GM12878 (cell line): Measurements from ENCODE around the gene MAGED4B. TPM values are rescaled to one million over a fixed set of nuclear protein-coding genes. Genes with fewer than 3 reads are reported as not detected.

ENCODE experiments used
- ATAC-seq: fragments of 200-7000 bp; cut with Tn5 transposase; 3 replicates; pipeline ENCODE4 v1.9.1; 2020; ENCODE audit warnings: mild to moderate bottlenecking, moderate library complexity
- BruUV-seq: library from RNA; stranded (reverse); fragments of 400-500 nt; replicated peaks from 2 replicates; lab custom pipeline; 2021; lab: Mats Ljungman, UMichigan
- CTCF ChIA-PET: fragments of 300-600 bp; sonication (Branson Sonifier 250); formaldehyde crosslinking; extraction: SDS; loops from one replicate; lab custom pipeline; 2021; ENCODE audit warnings: inconsistent platforms; lab: Yijun Ruan, JAX
- POLR2A ChIA-PET: fragments of 350-600 bp; formaldehyde crosslinking; extraction: SDS; loops from one replicate; lab custom pipeline; 2021; ENCODE audit warnings: inconsistent platforms; lab: Charles Lee
- RAD21 ChIA-PET: fragments of 300-600 bp; sonication (Branson Sonifier 250); formaldehyde crosslinking; loops from one replicate; lab custom pipeline; 2023; ENCODE audit warnings: antibody characterized with exemption; ENCODE audit not compliant: unreplicated experiment; lab: Charles Lee
- SMC1A ChIA-PET: fragments of 300-600 bp; sonication (Branson Sonifier 250); formaldehyde crosslinking; loops from one replicate; lab custom pipeline; 2023; ENCODE audit not compliant: unreplicated experiment, uncharacterized antibody; lab: Charles Lee
- DNase-seq: peaks from one replicate; pipeline ENCODE4 v3.0.0-alpha.2; 2011; ENCODE audit warnings: low read depth, low spot score
- FAIRE-seq: peaks from 3 replicates; lab custom pipeline; 2011; peaks lifted over from hg19 to GRCh38; lab: Jason Lieb, UNC
- H2AFZ ChIP-seq: 2 replicates; pipeline ENCODE4 v1.6.0; 2011; ENCODE audit warnings: low read depth, low read length, control low read depth; ENCODE audit not compliant: control insufficient read depth
- H3K27ac ChIP-seq: 2 replicates; pipeline ENCODE4 v1.5.1; 2011; ENCODE audit warnings: control low read depth; ENCODE audit not compliant: control insufficient read depth, insufficient read depth
- H3K27me3 ChIP-seq, 2 experiments: replicated peaks in 1 of 2; 2 replicates each; pipeline versions ENCODE4 v1.6.0 to v1.6.1; 2011; ENCODE audit warnings: low read length in 1 of 2; ENCODE audit not compliant: control insufficient read depth in 2 of 2, insufficient read depth in 2 of 2
- H3K36me3 ChIP-seq, 2 experiments: 2 replicates each; pipeline ENCODE4 v1.5.1; 2011; ENCODE audit warnings: low read length in 1 of 2; ENCODE audit not compliant: control insufficient read depth in 2 of 2, insufficient read depth in 2 of 2
- H3K4me1 ChIP-seq: 2 replicates; pipeline ENCODE4 v1.6.1; 2011; ENCODE audit warnings: mild to moderate bottlenecking, low read length, moderate library complexity, mixed read lengths; ENCODE audit not compliant: control insufficient read depth, insufficient read depth
- H3K4me2 ChIP-seq: 2 replicates; pipeline ENCODE4 v1.6.0; 2011; ENCODE audit warnings: control low read depth; ENCODE audit not compliant: control insufficient read depth, insufficient read depth
- H3K4me3 ChIP-seq: fragments of 200-600 bp; sonication (generic); 2 replicates; pipeline ENCODE4 v1.5.1; 2016
- H3K79me2 ChIP-seq: 2 replicates; pipeline ENCODE4 v1.6.0; 2011; ENCODE audit warnings: low read length; ENCODE audit not compliant: control insufficient read depth, insufficient read depth
- H3K9ac ChIP-seq: 2 replicates; pipeline ENCODE4 v1.8.0; 2011; ENCODE audit warnings: low read length, control low read depth, mixed read lengths; ENCODE audit not compliant: control insufficient read depth, insufficient read depth
- H3K9me3 ChIP-seq: replicated peaks from 3 replicates; pipeline ENCODE4 v1.5.1; 2011; ENCODE audit warnings: mild to moderate bottlenecking, low read length; ENCODE audit not compliant: control insufficient read depth, insufficient read depth
- H4K20me1 ChIP-seq: 2 replicates; pipeline ENCODE4 v1.6.0; 2011; ENCODE audit not compliant: control insufficient read depth, insufficient read depth
- HDAC2 ChIP-seq: fragments of 200-600 bp; sonication (generic); IDR thresholded peaks from 2 replicates; pipeline ENCODE4 v1.6.1; 2017
- PAX8 ChIP-seq: fragments of 450-650 bp; IDR thresholded peaks from 2 replicates; pipeline ENCODE4 v1.6.1; 2017; ENCODE audit warnings: mild to moderate bottlenecking, moderate library complexity
- SMAD1 ChIP-seq: fragments of 450-650 bp; IDR thresholded peaks from 2 replicates; pipeline ENCODE4 v1.6.1; 2018; ENCODE audit warnings: mild to moderate bottlenecking, low read depth; ENCODE audit not compliant: partially characterized antibody
- TCF12 ChIP-seq: IDR thresholded peaks from 2 replicates; pipeline ENCODE4 v1.6.1; 2011; ENCODE audit warnings: low read depth, mild to moderate bottlenecking, low read length
- WGBS: methylation state at CpG from one replicate; pipeline ENCODE4 v1.1.6; 2016; ENCODE audit warnings: low lambda C conversion rate; ENCODE audit not compliant: insufficient replicate concordance, insufficient coverage; ENCODE audit errors: missing lambda C conversion rate; 5-methylcytosine and 5-hydroxymethylcytosine counted together
- in situ Hi-C: fragments of 300-500 bp; cut with MboI; formaldehyde crosslinking; loops from 9 replicates; pipeline ENCODE4 v1.14.3; 2018; ENCODE audit warnings: mixed read lengths
- intact Hi-C: fragments of 100-400 bp; cut with micrococcal nuclease; formaldehyde crosslinking; loops from one replicate; pipeline ENCODE4 v1.14.2; 2022; ENCODE audit not compliant: unreplicated experiment
- polyA plus RNA-seq, 11 experiments: library from polyadenylated mRNA; depleted of rRNA in 4 of 11; unstranded in 6 of 11; stranded (reverse) in 5 of 11; fragments of >200 nt; fragmentation: Nextera tagmentation in 4 of 11; fragmentation: Illumina TruSeq in 1 of 11; extraction: Ambion mirVana in 4 of 11; extraction: Trizol in 1 of 11; gene quantifications; 1 replicate in 1 of 11; 2 replicates in 10 of 11; pipeline versions ENCODE4 v1.2.1 to v1.2.3, GENCODE V29; 2011 to 2016; ENCODE audit warnings: inconsistent platforms in 2 of 11, missing spikeins in 2 of 11, low read depth in 1 of 11
- total RNA-seq, 4 experiments: library from RNA; depleted of rRNA in 3 of 4; stranded (reverse); fragments of >200 nt in 3 of 4; fragmentation: Illumina TruSeq in 1 of 4; extraction: Trizol in 1 of 4; gene quantifications; 2 replicates each; pipeline versions ENCODE4 v1.2.1 to v1.2.3, GENCODE V29; 2013 to 2021
- TF ChIP-seq, protein P1 (sequence below): IDR thresholded peaks from 2 replicates; pipeline ENCODE4 v1.6.1; 2012; ENCODE audit warnings: mild to moderate bottlenecking, low read depth, low read length
- TF ChIP-seq, protein P2 (sequence below): IDR thresholded peaks from 2 replicates; pipeline ENCODE4 v1.6.1; 2011; ENCODE audit warnings: low read depth, low read length, improper control_type of control experiment, borderline replicate concordance
- TF ChIP-seq, protein P3 (sequence below): fragments of 450-650 bp; IDR thresholded peaks from 2 replicates; pipeline ENCODE4 v1.6.1; 2017; ENCODE audit warnings: mild to moderate bottlenecking
- TF ChIP-seq, protein P4 (sequence below): IDR thresholded peaks from 2 replicates; pipeline ENCODE4 v1.6.1; 2011; ENCODE audit warnings: borderline replicate concordance, low read depth, mild to moderate bottlenecking, moderate library complexity, mixed read lengths, low read length; ENCODE audit not compliant: insufficient read depth; ENCODE audit errors: extremely low read length

Gene MAGED4B
- total and polyA plus RNA-seq, 10 of the 15 experiments (the other 5 are each of a cell fraction or from before 2014, with no cell fraction given): 0.12 to 0.67 (median 0.13) TPM; not detected in 7

DNA sequence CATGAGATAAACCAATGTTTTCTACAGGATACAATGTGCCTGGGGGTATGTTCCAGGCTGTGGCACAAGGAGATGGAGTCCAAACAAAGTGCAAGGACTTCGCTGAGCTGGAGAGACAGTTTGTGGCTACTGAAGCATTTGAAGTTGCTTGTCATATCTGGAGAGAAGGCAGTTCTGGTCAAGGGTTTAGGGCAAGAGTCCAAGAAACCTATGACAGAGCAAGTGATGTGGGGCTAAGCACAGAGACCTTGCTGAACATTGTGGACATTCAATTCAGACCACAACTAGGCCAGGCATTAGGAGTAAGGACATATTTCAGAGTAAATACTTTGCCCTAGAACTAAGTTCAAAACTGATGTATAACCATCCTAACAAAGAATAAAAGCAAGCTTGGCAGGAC lies 34.8 kb downstream of the MAGED4B start:
- 0% methylated on average over 1 of the region's 1 CpG for WGBS
- Histone ChIP-seq H3K9ac (no peak overlapping the region), H3K79me2 (no peaks in the 10 kb centered on the region), H2AFZ (no peak overlapping the region), H3K27me3 (no peaks in the 10 kb centered on the region), H4K20me1 (no peaks in the 10 kb centered on the region), H3K9me3 (no peaks in the 10 kb centered on the region), H3K4me2 (no peak overlapping the region), H3K27ac (no peak overlapping the region), H3K4me1 (no peaks in the 10 kb centered on the region), H3K36me3 (no peaks in the 10 kb centered on the region), H3K4me3 (no peak overlapping the region)
- ATAC-seq: no peak
- intact Hi-C loops (no loop called here), in situ Hi-C loops (no loop called here)
- ChIA-PET RAD21 (no interaction called here), SMC1A (no interaction called here), CTCF (no interaction called here), POLR2A (no interaction called here)
- BruUV-seq: no TSS peak
- no peak for FAIRE-seq
- TF ChIP-seq SMAD1: no peak
- TF ChIP-seq, protein P1, sequence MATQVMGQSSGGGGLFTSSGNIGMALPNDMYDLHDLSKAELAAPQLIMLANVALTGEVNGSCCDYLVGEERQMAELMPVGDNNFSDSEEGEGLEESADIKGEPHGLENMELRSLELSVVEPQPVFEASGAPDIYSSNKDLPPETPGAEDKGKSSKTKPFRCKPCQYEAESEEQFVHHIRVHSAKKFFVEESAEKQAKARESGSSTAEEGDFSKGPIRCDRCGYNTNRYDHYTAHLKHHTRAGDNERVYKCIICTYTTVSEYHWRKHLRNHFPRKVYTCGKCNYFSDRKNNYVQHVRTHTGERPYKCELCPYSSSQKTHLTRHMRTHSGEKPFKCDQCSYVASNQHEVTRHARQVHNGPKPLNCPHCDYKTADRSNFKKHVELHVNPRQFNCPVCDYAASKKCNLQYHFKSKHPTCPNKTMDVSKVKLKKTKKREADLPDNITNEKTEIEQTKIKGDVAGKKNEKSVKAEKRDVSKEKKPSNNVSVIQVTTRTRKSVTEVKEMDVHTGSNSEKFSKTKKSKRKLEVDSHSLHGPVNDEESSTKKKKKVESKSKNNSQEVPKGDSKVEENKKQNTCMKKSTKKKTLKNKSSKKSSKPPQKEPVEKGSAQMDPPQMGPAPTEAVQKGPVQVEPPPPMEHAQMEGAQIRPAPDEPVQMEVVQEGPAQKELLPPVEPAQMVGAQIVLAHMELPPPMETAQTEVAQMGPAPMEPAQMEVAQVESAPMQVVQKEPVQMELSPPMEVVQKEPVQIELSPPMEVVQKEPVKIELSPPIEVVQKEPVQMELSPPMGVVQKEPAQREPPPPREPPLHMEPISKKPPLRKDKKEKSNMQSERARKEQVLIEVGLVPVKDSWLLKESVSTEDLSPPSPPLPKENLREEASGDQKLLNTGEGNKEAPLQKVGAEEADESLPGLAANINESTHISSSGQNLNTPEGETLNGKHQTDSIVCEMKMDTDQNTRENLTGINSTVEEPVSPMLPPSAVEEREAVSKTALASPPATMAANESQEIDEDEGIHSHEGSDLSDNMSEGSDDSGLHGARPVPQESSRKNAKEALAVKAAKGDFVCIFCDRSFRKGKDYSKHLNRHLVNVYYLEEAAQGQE: no peak
- TF ChIP-seq, protein P2, sequence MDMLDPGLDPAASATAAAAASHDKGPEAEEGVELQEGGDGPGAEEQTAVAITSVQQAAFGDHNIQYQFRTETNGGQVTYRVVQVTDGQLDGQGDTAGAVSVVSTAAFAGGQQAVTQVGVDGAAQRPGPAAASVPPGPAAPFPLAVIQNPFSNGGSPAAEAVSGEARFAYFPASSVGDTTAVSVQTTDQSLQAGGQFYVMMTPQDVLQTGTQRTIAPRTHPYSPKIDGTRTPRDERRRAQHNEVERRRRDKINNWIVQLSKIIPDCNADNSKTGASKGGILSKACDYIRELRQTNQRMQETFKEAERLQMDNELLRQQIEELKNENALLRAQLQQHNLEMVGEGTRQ: no peak
- TF ChIP-seq PAX8: no peak
- TF ChIP-seq, protein P3, sequence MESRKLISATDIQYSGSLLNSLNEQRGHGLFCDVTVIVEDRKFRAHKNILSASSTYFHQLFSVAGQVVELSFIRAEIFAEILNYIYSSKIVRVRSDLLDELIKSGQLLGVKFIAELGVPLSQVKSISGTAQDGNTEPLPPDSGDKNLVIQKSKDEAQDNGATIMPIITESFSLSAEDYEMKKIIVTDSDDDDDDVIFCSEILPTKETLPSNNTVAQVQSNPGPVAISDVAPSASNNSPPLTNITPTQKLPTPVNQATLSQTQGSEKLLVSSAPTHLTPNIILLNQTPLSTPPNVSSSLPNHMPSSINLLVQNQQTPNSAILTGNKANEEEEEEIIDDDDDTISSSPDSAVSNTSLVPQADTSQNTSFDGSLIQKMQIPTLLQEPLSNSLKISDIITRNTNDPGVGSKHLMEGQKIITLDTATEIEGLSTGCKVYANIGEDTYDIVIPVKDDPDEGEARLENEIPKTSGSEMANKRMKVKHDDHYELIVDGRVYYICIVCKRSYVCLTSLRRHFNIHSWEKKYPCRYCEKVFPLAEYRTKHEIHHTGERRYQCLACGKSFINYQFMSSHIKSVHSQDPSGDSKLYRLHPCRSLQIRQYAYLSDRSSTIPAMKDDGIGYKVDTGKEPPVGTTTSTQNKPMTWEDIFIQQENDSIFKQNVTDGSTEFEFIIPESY: no peak
- no peak for TF ChIP-seq TCF12
- TF ChIP-seq, protein P4, sequence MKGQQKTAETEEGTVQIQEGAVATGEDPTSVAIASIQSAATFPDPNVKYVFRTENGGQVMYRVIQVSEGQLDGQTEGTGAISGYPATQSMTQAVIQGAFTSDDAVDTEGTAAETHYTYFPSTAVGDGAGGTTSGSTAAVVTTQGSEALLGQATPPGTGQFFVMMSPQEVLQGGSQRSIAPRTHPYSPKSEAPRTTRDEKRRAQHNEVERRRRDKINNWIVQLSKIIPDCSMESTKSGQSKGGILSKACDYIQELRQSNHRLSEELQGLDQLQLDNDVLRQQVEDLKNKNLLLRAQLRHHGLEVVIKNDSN: no peak
- TF ChIP-seq HDAC2: no peak
- DNase-seq: no peak
